Spleen (tissue), 7 donors: ENCODE data around the gene MYLK4.

Source experiments
- CTCF ChIP-seq, 11 experiments: fragments of 200-600 bp in 7 of 11; fragments of 450-650 bp in 4 of 11; sonication (generic) in 4 of 11; IDR thresholded peaks in 8 of 11; conservative IDR thresholded peaks in 3 of 11; 1 replicate in 7 of 11; 2 replicates in 4 of 11; pipeline versions ENCODE4 v1.4.0 to v1.8.0; 2016 to 2021; ENCODE audit warnings: antibody characterized with exemption in 11 of 11, inconsistent platforms in 4 of 11, mild to moderate bottlenecking in 1 of 11
- POLR2A ChIP-seq, 3 donors: fragments of 450-650 bp; IDR thresholded peaks; one replicate each; pipeline ENCODE4 v1.5.1; 2017; ENCODE audit warnings: antibody characterized with exemption in 3 of 3, mild to moderate bottlenecking in 1 of 3
- POLR2AphosphoS5 ChIP-seq, 3 donors: sonication (generic); formaldehyde crosslinking; IDR thresholded peaks; one replicate each; pipeline ENCODE4 v1.5.1; 2017; ENCODE audit warnings: antibody characterized with exemption in 3 of 3
- donor health status: DM: no; HTN: no; CAD: no; lungs with moderate emphysema.
- donor health status: DM: no; HTN: no; CAD: no.
- donor health status: DM: no; HTN: no; CAD: no.

- no peak for TF ChIP-seq CTCF (IDR thresholded peaks at IDR 0.05 in 8 of 11, conservative IDR thresholded peaks at IDR 0.05 in 3 of 11)
- no peak for TF ChIP-seq POLR2A (IDR thresholded peaks at IDR 0.05)
- TF ChIP-seq POLR2AphosphoS5 (IDR thresholded peaks at IDR 0.05) = no peak
Measured at GRCh38 chr6:2753743-2754142, 3.0 kb upstream of the MYLK4 start.
